Mesendoderm (in vitro differentiated cells): ENCODE measurements around the gene ALDH7A1.

Source experiments
- DNase-seq: peaks from one replicate; pipeline ENCODE4 v3.0.0; 2013
- H2AK5ac ChIP-seq: 2 replicates; pipeline ENCODE4 v1.6.1; 2013; ENCODE audit warnings: low read length, inconsistent platforms
- H2BK120ac ChIP-seq: 2 replicates; pipeline ENCODE4 v1.6.1; 2013; ENCODE audit warnings: low read depth, mild to moderate bottlenecking, low read length, moderate library complexity, mixed read lengths
- H2BK15ac ChIP-seq: replicated peaks from 2 replicates; pipeline ENCODE4 v1.6.1; 2013; ENCODE audit warnings: low read depth, mild to moderate bottlenecking, moderate library complexity
- H2BK5ac ChIP-seq: 2 replicates; pipeline ENCODE4 v1.6.1; 2013; ENCODE audit warnings: low read length, inconsistent platforms
- H3K18ac ChIP-seq: 2 replicates; pipeline ENCODE4 v1.6.1; 2013; ENCODE audit warnings: mild to moderate bottlenecking, low read length, mixed read lengths
- H3K23ac ChIP-seq: one replicate; pipeline ENCODE4 v1.6.1; 2013; ENCODE audit warnings: low read length
- H3K27ac ChIP-seq: 2 replicates; pipeline ENCODE4 v1.5.1; 2013; ENCODE audit warnings: low read depth, mild to moderate bottlenecking, inconsistent platforms, low read length, moderate library complexity
- H3K27me3 ChIP-seq: 2 replicates; pipeline ENCODE4 v1.6.1; 2013; ENCODE audit warnings: low read length, control low read depth, mild to moderate bottlenecking, inconsistent platforms; ENCODE audit not compliant: insufficient read depth, poor library complexity
- H3K36me3 ChIP-seq: 2 replicates; pipeline ENCODE4 v1.6.1; 2013; ENCODE audit warnings: low read length, inconsistent platforms; ENCODE audit not compliant: control insufficient read depth, insufficient read depth
- H3K4ac ChIP-seq: one replicate; pipeline ENCODE4 v1.6.1; 2013; ENCODE audit warnings: low read depth, mild to moderate bottlenecking, low read length, moderate library complexity
- H3K4me1 ChIP-seq: 2 replicates; pipeline ENCODE4 v1.6.1; 2013; ENCODE audit warnings: low read depth, low read length, inconsistent platforms; ENCODE audit not compliant: control insufficient read depth
- H3K4me2 ChIP-seq: 2 replicates; pipeline ENCODE4 v1.6.1; 2013; ENCODE audit warnings: low read length
- H3K4me3 ChIP-seq: 2 replicates; pipeline ENCODE4 v1.5.1; 2013; ENCODE audit warnings: mild to moderate bottlenecking, low read length
- H3K56ac ChIP-seq: one replicate; pipeline ENCODE4 v1.6.1; 2013; ENCODE audit warnings: low read length
- H3K79me1 ChIP-seq: 2 replicates; pipeline ENCODE4 v1.6.1; 2013; ENCODE audit warnings: low read length, inconsistent platforms
- H3K79me2 ChIP-seq: 2 replicates; pipeline ENCODE4 v1.6.1; 2013; ENCODE audit warnings: mild to moderate bottlenecking, low read length; ENCODE audit not compliant: control insufficient read depth, insufficient read depth
- H3K9ac ChIP-seq: 2 replicates; pipeline ENCODE4 v1.6.1; 2013; ENCODE audit warnings: low read length, inconsistent platforms
- H4K5ac ChIP-seq: one replicate; pipeline ENCODE4 v1.6.1; 2013; ENCODE audit warnings: low read length
- H4K8ac ChIP-seq: one replicate; pipeline ENCODE4 v1.6.1; 2013; ENCODE audit warnings: low read depth, mild to moderate bottlenecking, control low read depth, low read length, moderate library complexity
- WGBS: extraction: QIAGEN DNeasy Blood & Tissue Kit; methylation state at CpG from one replicate; pipeline ENCODE4 v1.1.7; 2013; ENCODE audit warnings: low lambda C conversion rate, missing lambda C conversion rate; ENCODE audit not compliant: insufficient coverage; ENCODE audit errors: extremely low coverage; 5-methylcytosine and 5-hydroxymethylcytosine counted together

The ALDH7A1 gene

DNA sequence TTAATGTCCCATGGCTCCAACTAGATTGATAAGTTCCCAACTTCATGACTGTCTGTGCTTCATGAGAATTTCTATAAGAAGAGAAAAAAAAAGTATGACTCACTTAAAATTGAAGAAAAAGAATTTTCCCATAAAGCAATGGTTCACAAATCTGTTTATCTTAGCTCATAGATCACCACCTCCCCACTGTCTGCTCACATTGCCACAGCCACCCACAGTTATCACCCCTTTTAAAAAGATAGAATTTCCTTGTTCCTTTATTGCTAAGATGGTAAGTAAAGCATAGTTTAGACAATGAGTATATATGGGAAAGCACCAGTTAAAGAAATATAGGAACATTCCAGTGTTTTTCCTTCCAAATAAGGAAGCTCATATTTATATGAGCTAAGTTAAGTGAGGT, 67.1 kb downstream of the ALDH7A1 start:
- H3K9ac ChIP-seq: no peak overlapping the region
- no peak overlapping the region for H4K5ac ChIP-seq
- H3K23ac ChIP-seq: no peak overlapping the region
- no peak overlapping the region for H3K4me2 ChIP-seq
- no peaks in the 10 kb centered on the region for H3K36me3 ChIP-seq
- no peak overlapping the region for H3K4ac ChIP-seq
- no peak overlapping the region for H3K18ac ChIP-seq
- no peak overlapping the region for H4K8ac ChIP-seq
- H2BK15ac ChIP-seq: no peak overlapping the region
- H3K4me1 ChIP-seq: no peaks in the 10 kb centered on the region
- no peaks in the 10 kb centered on the region for H3K79me1 ChIP-seq
- H3K27ac ChIP-seq: no peak overlapping the region
- H2BK5ac ChIP-seq: no peak overlapping the region
- no peak overlapping the region for H2BK120ac ChIP-seq
- H2AK5ac ChIP-seq: no peak overlapping the region
- no peak overlapping the region for H3K4me3 ChIP-seq
- no peak overlapping the region for H3K56ac ChIP-seq
- H3K79me2 ChIP-seq: no peaks in the 10 kb centered on the region
- no peak for DNase-seq
- H3K27me3 ChIP-seq: no peaks in the 10 kb centered on the region

DNA sequence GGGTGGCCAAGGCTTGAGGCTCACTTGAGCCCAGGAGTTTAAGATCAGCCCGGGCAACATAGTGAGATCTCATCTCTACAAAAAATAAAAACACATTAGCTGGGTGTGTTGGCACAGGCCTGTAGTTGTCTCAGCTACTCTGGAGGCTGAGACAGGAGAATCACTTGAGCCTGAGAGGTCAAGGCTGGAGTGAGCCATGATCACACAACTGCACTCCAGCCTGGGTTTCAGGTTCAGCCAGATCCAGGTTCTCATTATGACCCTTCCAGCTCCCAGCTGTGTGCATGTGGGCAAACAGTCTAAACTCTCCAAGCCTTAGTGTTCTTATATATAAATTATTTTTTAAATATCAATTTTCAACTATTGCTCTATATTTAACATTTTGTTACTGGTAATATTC, 67.9 kb downstream of the ALDH7A1 start:
- Histone ChIP-seq H3K4ac (no peak overlapping the region), H3K9ac (no peak overlapping the region), H3K36me3 (no peaks in the 10 kb centered on the region), H3K4me1 (no peaks in the 10 kb centered on the region), H3K27ac (no peak overlapping the region), H3K4me3 (no peak overlapping the region), H4K5ac (no peak overlapping the region), H3K79me2 (no peaks in the 10 kb centered on the region), H2AK5ac (no peak overlapping the region), H4K8ac (no peak overlapping the region), H3K23ac (no peak overlapping the region), H3K27me3 (no peaks in the 10 kb centered on the region), H2BK120ac (no peak overlapping the region), H3K79me1 (no peaks in the 10 kb centered on the region), H3K4me2 (no peak overlapping the region), H3K18ac (no peak overlapping the region), H2BK5ac (no peak overlapping the region), H3K56ac (no peak overlapping the region), H2BK15ac (no peak overlapping the region)
- no CpG with 5 or more reads among the region's 1 CpG for WGBS
- DNase-seq: no peak

GRCh38 chr5:126526493-126526892, 68.5 kb downstream of the ALDH7A1 start:
- H3K27ac ChIP-seq: no peak overlapping the region
- H2AK5ac ChIP-seq: no peak overlapping the region
- H3K4me2 ChIP-seq: no peak overlapping the region
- H3K56ac ChIP-seq: no peak overlapping the region
- H3K4me3 ChIP-seq: no peak overlapping the region
- H3K18ac ChIP-seq: no peak overlapping the region
- no peak overlapping the region for H3K23ac ChIP-seq
- H2BK15ac ChIP-seq: no peak overlapping the region
- no peak overlapping the region for H3K9ac ChIP-seq
- H3K36me3 ChIP-seq: no peaks in the 10 kb centered on the region
- no peak overlapping the region for H4K8ac ChIP-seq
- H3K79me2 ChIP-seq: no peaks in the 10 kb centered on the region
- H2BK5ac ChIP-seq: no peak overlapping the region
- H2BK120ac ChIP-seq: no peak overlapping the region
- H3K79me1 ChIP-seq: no peaks in the 10 kb centered on the region
- no peak for DNase-seq
- H4K5ac ChIP-seq: no peak overlapping the region
- H3K27me3 ChIP-seq: no peaks in the 10 kb centered on the region
- H3K4ac ChIP-seq: no peak overlapping the region
- no peaks in the 10 kb centered on the region for H3K4me1 ChIP-seq

DNA sequence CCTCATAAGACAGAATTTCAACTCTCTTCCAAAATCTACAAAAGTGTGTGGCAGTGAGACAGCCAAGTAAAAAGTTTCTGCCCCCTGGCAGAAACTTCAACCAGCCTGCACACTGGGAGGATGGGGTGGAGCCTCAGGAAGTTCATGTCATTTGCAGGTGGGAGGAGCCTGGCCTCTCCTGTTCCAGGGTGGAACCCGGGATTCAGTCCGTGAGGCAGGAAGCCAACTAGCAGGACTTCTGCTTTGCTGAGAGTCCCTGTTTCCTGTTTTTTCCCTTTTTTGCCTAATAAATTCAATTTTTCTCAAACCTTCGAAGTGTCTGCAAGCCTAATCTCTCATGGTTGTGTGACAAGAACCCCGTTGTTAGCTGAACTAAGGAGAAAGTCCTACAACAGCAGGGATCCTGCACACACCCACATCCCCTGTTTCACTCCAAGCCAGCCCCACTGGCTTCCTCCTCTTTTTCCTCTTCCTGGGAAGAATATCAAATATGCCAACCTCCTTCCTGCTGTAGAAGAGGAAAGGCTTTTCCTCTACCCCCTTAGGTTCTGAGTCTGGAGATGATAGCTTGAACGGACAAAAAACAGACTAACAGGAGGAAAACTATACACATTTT, 69.3 kb downstream of the ALDH7A1 start:
- H4K5ac ChIP-seq: no peak overlapping the region
- no peak overlapping the region for H2BK5ac ChIP-seq
- peak; percentile 50 for DNase-seq
- H3K23ac ChIP-seq: no peak overlapping the region
- H3K27ac ChIP-seq: no peak overlapping the region
- H3K79me1 ChIP-seq: no peaks in the 10 kb centered on the region
- no peak overlapping the region for H2BK15ac ChIP-seq
- H3K4me1 ChIP-seq: no peaks in the 10 kb centered on the region
- no peak overlapping the region for H3K9ac ChIP-seq
- no peak overlapping the region for H3K18ac ChIP-seq
- no peak overlapping the region for H3K56ac ChIP-seq
- H2BK120ac ChIP-seq: no peak overlapping the region
- no peak overlapping the region for H2AK5ac ChIP-seq
- H3K4me2 ChIP-seq: no peak overlapping the region
- no peak overlapping the region for H3K4ac ChIP-seq
- no peaks in the 10 kb centered on the region for H3K27me3 ChIP-seq
- H3K4me3 ChIP-seq: no peak overlapping the region
- H4K8ac ChIP-seq: no peak overlapping the region
- H3K36me3 ChIP-seq: no peaks in the 10 kb centered on the region
- no CpG with 5 or more reads among the region's 5 CpGs for WGBS
- no peaks in the 10 kb centered on the region for H3K79me2 ChIP-seq

GRCh38 chr5:126523818-126524510, 71.1 kb downstream of the ALDH7A1 start:
- no peak overlapping the region for H2BK15ac ChIP-seq
- no CpG with 5 or more reads among the region's 8 CpGs for WGBS
- no peak overlapping the region for H2BK120ac ChIP-seq
- H3K56ac ChIP-seq: no peak overlapping the region
- H3K79me1 ChIP-seq: no peaks in the 10 kb centered on the region
- no peaks in the 10 kb centered on the region for H3K4me1 ChIP-seq
- H4K5ac ChIP-seq: no peak overlapping the region
- no peak overlapping the region for H3K27ac ChIP-seq
- no peaks in the 10 kb centered on the region for H3K27me3 ChIP-seq
- no peak overlapping the region for H3K4me2 ChIP-seq
- H3K23ac ChIP-seq: no peak overlapping the region
- H2BK5ac ChIP-seq: no peak overlapping the region
- DNase-seq: no peak
- no peaks in the 10 kb centered on the region for H3K79me2 ChIP-seq
- H3K36me3 ChIP-seq: no peaks in the 10 kb centered on the region
- H3K9ac ChIP-seq: no peak overlapping the region
- no peak overlapping the region for H3K4ac ChIP-seq
- H3K4me3 ChIP-seq: no peak overlapping the region
- no peak overlapping the region for H2AK5ac ChIP-seq
- H3K18ac ChIP-seq: no peak overlapping the region
- no peak overlapping the region for H4K8ac ChIP-seq

GRCh38 chr5:126521130-126521529, 73.9 kb downstream of the ALDH7A1 start:
- no peak overlapping the region for H3K4me2 ChIP-seq
- H3K79me2 ChIP-seq: no peaks in the 10 kb centered on the region
- no peaks in the 10 kb centered on the region for H3K4me1 ChIP-seq
- no peaks in the 10 kb centered on the region for H3K36me3 ChIP-seq
- no peak overlapping the region for H4K8ac ChIP-seq
- H3K23ac ChIP-seq: no peak overlapping the region
- H2BK120ac ChIP-seq: no peak overlapping the region
- H3K27me3 ChIP-seq: no peaks in the 10 kb centered on the region
- H3K79me1 ChIP-seq: no peaks in the 10 kb centered on the region
- no peak overlapping the region for H3K18ac ChIP-seq
- DNase-seq: no peak
- H2BK15ac ChIP-seq: no peak overlapping the region
- H4K5ac ChIP-seq: no peak overlapping the region
- no peak overlapping the region for H2AK5ac ChIP-seq
- H3K4ac ChIP-seq: no peak overlapping the region
- H3K4me3 ChIP-seq: no peak overlapping the region
- H2BK5ac ChIP-seq: no peak overlapping the region
- H3K27ac ChIP-seq: no peak overlapping the region
- no peak overlapping the region for H3K9ac ChIP-seq
- no peak overlapping the region for H3K56ac ChIP-seq
